AG10803 (cell line): Measurements from ENCODE around the gene PIGL.

Experiments
- DNase-seq: peaks from one replicate; pipeline ENCODE4 v3.0.0; 2010; ENCODE audit warnings: low read depth
- H3K4me3 ChIP-seq: 2 replicates; pipeline ENCODE4 v1.5.1; 2011; ENCODE audit warnings: mild to moderate bottlenecking, low read length, control low read depth
- TF ChIP-seq, protein P1 (sequence below): conservative IDR thresholded peaks from 2 replicates; pipeline ENCODE4 v1.5.1; 2011; ENCODE audit warnings: mild to moderate bottlenecking, low read length, control low read depth, inconsistent platforms

The PIGL gene

DNA sequence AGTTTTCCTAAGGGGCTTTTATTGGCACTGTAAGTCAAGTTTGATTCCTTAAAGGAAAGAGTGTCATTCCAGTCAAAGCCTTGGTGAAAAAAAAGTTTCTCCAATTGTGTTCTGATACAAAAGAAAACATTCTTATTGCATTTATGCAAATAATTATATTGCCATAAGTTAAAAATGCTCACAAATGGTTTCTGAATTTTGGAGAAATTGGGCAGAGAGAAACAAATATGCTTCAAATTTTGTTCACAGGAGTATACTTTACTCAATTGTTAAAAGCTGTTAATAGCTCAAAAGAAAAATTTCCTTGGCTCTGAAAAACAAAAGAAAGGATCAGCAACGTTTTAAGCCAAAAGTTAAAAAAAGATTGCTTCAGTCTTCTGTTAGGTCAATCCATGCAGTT lies 60.2 kb downstream of the PIGL start:
- no peak overlapping the region for H3K4me3 ChIP-seq
- DNase-seq = no peak
- TF ChIP-seq, protein P1, sequence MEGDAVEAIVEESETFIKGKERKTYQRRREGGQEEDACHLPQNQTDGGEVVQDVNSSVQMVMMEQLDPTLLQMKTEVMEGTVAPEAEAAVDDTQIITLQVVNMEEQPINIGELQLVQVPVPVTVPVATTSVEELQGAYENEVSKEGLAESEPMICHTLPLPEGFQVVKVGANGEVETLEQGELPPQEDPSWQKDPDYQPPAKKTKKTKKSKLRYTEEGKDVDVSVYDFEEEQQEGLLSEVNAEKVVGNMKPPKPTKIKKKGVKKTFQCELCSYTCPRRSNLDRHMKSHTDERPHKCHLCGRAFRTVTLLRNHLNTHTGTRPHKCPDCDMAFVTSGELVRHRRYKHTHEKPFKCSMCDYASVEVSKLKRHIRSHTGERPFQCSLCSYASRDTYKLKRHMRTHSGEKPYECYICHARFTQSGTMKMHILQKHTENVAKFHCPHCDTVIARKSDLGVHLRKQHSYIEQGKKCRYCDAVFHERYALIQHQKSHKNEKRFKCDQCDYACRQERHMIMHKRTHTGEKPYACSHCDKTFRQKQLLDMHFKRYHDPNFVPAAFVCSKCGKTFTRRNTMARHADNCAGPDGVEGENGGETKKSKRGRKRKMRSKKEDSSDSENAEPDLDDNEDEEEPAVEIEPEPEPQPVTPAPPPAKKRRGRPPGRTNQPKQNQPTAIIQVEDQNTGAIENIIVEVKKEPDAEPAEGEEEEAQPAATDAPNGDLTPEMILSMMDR = no peak

DNA sequence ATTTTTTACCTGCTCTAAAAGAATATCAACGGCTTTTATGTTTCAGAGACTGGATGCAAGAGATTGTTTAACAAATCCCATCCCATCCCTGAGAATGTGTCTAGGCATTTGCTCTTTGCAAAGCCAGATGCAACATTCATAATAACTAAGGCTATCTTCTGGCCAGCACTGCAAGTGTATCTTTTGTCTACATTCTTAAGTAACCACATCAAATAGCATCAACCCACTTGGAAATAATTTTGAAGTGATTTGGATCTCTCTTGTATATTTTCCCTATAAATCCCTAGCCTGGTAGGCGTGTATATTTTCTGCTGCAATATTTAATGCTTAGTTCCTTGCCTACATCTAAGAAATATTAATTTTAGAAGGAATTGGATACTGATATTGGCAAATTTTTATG lies 64.3 kb downstream of the PIGL start:
- H3K4me3 ChIP-seq = no peak overlapping the region
- DNase-seq = peak; percentile 86
- TF ChIP-seq, protein P1 = no peak

DNA sequence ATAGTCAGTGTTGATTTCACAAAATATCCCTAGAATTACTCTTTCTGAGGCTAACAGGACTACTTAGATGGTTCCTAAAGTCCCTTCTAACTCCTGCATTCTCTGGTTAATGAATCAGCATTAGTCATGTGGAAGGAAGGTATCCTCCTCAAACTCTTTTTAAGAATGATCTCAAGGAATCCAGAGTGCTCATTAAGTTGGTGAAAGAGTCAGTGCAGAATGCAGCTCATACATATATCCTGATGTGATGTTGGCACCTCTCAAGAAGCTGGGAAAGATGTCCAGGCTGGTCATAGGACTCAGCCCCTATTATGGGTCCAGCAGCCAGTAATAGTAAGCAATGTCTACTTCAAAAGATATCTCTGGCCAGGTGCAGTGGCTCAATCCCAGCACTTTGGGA lies 65.5 kb downstream of the PIGL start:
- no peak overlapping the region for H3K4me3 ChIP-seq
- TF ChIP-seq, protein P1 = no peak
- peak; percentile 89 for DNase-seq

DNA sequence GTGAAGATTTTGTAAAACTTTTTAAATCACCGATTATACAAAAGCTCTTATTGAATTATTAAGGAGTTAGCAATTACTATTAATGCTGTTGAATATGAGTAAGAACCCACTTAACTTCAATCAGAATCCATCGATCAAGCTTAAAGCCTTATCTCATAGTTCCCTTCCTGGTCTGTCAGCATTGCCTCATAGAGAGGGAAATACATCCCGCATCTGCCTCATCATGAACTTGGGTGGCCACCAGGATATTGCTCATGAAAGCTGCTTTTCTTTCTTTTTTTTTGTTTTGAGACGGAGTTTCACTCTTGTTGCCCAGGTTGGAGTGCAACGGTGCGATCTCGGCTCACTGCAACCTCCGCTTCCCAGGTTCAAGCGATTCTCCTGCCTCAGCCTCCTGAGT lies 66.7 kb downstream of the PIGL start:
- TF ChIP-seq, protein P1 = no peak
- H3K4me3 ChIP-seq = no peak overlapping the region
- peak; percentile 42 for DNase-seq

DNA sequence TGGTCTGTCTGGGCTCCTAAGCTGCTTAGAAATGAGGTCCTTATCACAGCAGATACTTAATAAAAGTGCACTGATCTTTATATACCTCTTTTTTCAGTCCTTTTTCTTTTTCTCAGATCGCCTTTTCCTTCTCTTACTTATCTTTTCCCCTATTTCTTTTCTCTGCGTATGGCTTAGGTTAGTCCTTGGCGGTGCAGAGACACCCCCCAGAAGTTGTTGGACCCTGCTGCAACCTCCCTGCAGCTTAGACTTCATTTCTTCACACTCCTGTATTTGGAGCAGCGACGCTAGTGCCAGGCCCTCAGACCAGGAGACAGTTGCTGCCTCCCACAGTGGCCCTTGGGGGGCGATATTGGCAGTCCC lies 68.6 kb downstream of the PIGL start:
- TF ChIP-seq, protein P1 = peak; percentile 41
- H3K4me3 ChIP-seq = peak overlapping the region; percentile 50
- DNase-seq = no peak

DNA sequence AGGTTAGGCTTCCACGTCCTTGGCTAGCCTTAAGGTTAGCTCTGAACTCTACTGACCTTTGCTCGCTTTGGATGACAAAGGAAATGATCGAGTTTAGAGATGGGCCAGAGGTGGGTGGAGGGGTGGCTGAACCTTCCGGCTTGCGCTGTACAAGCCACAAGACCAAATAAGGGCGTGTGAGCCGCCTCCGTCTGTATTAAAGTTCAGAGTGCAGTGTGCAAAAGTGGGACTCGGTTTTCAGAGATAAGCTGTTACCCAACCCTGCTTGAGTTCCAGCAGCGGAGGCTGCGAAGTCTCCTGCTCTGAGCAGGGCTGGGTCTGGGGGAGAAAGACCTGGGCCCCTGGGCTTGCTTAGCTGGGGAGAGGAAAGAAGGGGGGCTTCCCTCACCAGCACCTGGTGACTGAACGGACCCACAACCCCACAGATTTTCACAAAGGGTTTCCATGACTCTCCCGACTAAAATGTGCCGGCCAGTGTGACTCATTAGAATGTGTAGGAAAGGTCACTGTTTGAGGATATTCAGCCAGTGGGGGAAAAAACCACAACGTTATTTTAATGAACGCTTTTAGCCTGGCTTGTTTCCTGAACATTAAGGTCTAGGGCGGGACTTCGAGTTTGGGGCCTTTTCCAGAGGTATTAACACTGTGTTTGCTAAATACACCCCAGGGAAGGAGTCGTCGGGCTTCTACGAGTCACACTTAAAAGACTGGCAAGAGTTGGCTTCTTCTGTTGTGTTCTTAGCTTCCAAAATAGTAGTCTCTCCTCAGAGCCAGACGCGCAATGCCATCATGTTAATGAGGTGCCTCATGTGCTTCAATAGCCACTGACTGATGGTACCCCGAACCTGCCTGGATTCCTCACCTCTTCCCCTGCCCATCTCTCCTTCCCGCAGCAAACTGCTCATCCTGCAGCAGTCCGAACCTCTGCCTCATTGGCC lies 69.3 kb downstream of the PIGL start:
- H3K4me3 ChIP-seq = peak overlapping the region; percentile 50
- TF ChIP-seq, protein P1 = no peak
- peak; percentile 93 for DNase-seq

DNA sequence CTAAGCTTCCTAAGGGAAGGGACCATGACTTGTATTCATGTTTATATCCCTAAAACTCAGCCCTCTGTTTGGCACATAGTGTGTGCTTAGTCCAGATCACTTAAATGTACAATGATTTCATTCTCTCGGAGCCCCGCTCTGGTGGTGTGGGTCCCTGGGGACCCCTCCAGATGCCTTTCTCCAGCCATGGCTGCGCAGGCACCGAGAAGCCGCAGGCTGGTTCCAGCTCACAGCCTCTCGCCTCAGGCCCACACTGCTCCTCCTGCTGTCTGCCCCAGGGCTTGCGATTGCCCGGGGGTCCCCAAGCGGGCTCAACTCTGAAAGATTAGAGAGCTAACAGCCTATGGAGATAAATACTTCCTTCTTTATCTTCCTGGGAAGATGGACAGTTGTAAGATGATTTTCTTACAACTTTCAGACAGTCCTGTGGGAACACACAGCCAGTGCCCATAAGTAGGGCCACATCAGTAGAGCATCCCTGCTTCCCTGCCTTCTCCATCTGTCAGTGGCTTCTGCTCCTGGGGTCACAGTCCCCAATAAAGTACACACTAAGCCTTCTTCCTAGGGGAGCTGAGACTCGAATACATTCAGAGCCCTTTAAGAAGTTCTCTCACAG lies 70.0 kb downstream of the PIGL start:
- DNase-seq = no peak
- TF ChIP-seq, protein P1 = no peak
- H3K4me3 ChIP-seq = no peak overlapping the region; the same call in 1 of the 2 replicates
